WTC11 (cell line): ENCODE measurements around the gene MSI1. TPM values are rescaled to one million over a fixed set of nuclear protein-coding genes. Genes with fewer than 3 reads are reported as not detected.

Experiments
- ATAC-seq: fragments of 200-7000 bp; cut with Tn5 transposase; 2 replicates; pipeline ENCODE4 v1.10.0; 2021; ENCODE audit warnings: mild to moderate bottlenecking, moderate library complexity
- CTCF ChIA-PET: fragments of 300-600 bp; sonication (Branson Sonifier 250); formaldehyde crosslinking; loops from one replicate; lab custom pipeline; 2021; ENCODE audit warnings: antibody characterized with exemption; lab: Charles Lee
- POLR2A ChIA-PET: fragments of 350-600 bp; sonication (Branson Sonifier 250); formaldehyde crosslinking; loops from one replicate; lab custom pipeline; 2021; ENCODE audit warnings: antibody characterized with exemption; lab: Charles Lee
- DNase-seq: peaks from one replicate; pipeline ENCODE4 v3.0.0; 2021; ENCODE audit warnings: low spot score
- H3K27ac Mint-ChIP-seq: 2 replicates; pipeline ENCODE4 v1.8.0; 2021; ENCODE audit warnings: mixed read lengths
- H3K27me3 Mint-ChIP-seq: 2 replicates; pipeline ENCODE4 v1.8.0; 2021; ENCODE audit warnings: low read depth, mild to moderate bottlenecking, moderate library complexity, mixed read lengths
- H3K36me3 Mint-ChIP-seq: 2 replicates; pipeline ENCODE4 v1.8.0; 2021; ENCODE audit warnings: mixed read lengths
- H3K4me1 Mint-ChIP-seq: 2 replicates; pipeline ENCODE4 v1.8.0; 2022; ENCODE audit warnings: mixed read lengths
- H3K4me3 Mint-ChIP-seq: 2 replicates; pipeline ENCODE4 v1.8.0; 2021; ENCODE audit warnings: mild to moderate bottlenecking, moderate library complexity, mixed read lengths
- H3K9me3 Mint-ChIP-seq: 2 replicates; pipeline ENCODE4 v1.8.0; 2021; ENCODE audit warnings: mixed read lengths
- CREB1 ChIP-seq: sonication (generic); formaldehyde crosslinking; IDR thresholded peaks from 2 replicates; pipeline ENCODE4 v1.8.0; 2023; ENCODE audit warnings: mild to moderate bottlenecking, missing genetic modification reagents
- CREM ChIP-seq: sonication (generic); formaldehyde crosslinking; IDR thresholded peaks from 2 replicates; pipeline ENCODE4 v1.8.1; 2022; ENCODE audit warnings: mild to moderate bottlenecking, missing genetic modification reagents, moderate library complexity
- ELF4 ChIP-seq: sonication (generic); formaldehyde crosslinking; IDR thresholded peaks from 2 replicates; pipeline ENCODE4 v1.8.1; 2022; ENCODE audit warnings: low read depth, mild to moderate bottlenecking, moderate library complexity, missing genetic modification reagents
- ESRRA ChIP-seq: sonication (generic); formaldehyde crosslinking; IDR thresholded peaks from 2 replicates; pipeline ENCODE4 v1.8.1; 2022; ENCODE audit warnings: mild to moderate bottlenecking, missing genetic modification reagents, borderline replicate concordance
- ETV6 ChIP-seq: sonication (generic); formaldehyde crosslinking; IDR thresholded peaks from 2 replicates; pipeline ENCODE4 v1.8.1; 2022; ENCODE audit warnings: mild to moderate bottlenecking, missing genetic modification reagents
- FOXK1 ChIP-seq: sonication (generic); formaldehyde crosslinking; IDR thresholded peaks from 2 replicates; pipeline ENCODE4 v1.8.0; 2022; ENCODE audit warnings: mild to moderate bottlenecking, moderate library complexity, missing genetic modification reagents
- FOXP4 ChIP-seq: sonication (generic); formaldehyde crosslinking; IDR thresholded peaks from 2 replicates; pipeline ENCODE4 v1.8.0; 2022; ENCODE audit warnings: mild to moderate bottlenecking, missing genetic modification reagents
- GABPB1 ChIP-seq: sonication (generic); formaldehyde crosslinking; IDR thresholded peaks from 2 replicates; pipeline ENCODE4 v1.8.1; 2023; ENCODE audit warnings: mild to moderate bottlenecking, missing genetic modification reagents
- GTF2I ChIP-seq: fragments of 250-450 bp; sonication (Bioruptor Pico); conservative IDR thresholded peaks from 2 replicates; pipeline ENCODE4 v1.4.0; 2021; ENCODE audit warnings: mild to moderate bottlenecking
- MAX ChIP-seq: sonication (generic); formaldehyde crosslinking; IDR thresholded peaks from 2 replicates; pipeline ENCODE4 v1.8.0; 2022; ENCODE audit warnings: mild to moderate bottlenecking, missing genetic modification reagents
- SOX15 ChIP-seq: fragments of 250-450 bp; sonication (Bioruptor Pico); IDR thresholded peaks from 2 replicates; pipeline ENCODE4 v1.9.0; 2021; ENCODE audit warnings: mild to moderate bottlenecking
- SP1 ChIP-seq: sonication (generic); formaldehyde crosslinking; conservative IDR thresholded peaks from 2 replicates; pipeline ENCODE4 v1.8.1; 2022; ENCODE audit warnings: missing genetic modification reagents
- TP53 ChIP-seq: sonication (generic); formaldehyde crosslinking; IDR thresholded peaks from 2 replicates; pipeline ENCODE4 v1.8.1; 2023; ENCODE audit warnings: mild to moderate bottlenecking, missing genetic modification reagents
- ZNF232 ChIP-seq: sonication (generic); formaldehyde crosslinking; IDR thresholded peaks from 2 replicates; pipeline ENCODE4 v1.8.0; 2022; ENCODE audit warnings: mild to moderate bottlenecking, missing genetic modification reagents
- ZNF281 ChIP-seq: sonication (generic); formaldehyde crosslinking; IDR thresholded peaks from 2 replicates; pipeline ENCODE4 v1.8.0; 2023; ENCODE audit warnings: mild to moderate bottlenecking, missing genetic modification reagents
- ZNF317 ChIP-seq: sonication (generic); formaldehyde crosslinking; IDR thresholded peaks from 2 replicates; pipeline ENCODE4 v1.8.1; 2023; ENCODE audit warnings: low read depth, mild to moderate bottlenecking, moderate library complexity, missing genetic modification reagents, borderline replicate concordance
- total RNA-seq: library from RNA; stranded (reverse); gene quantifications from 3 replicates; pipeline ENCODE4 v1.2.3, GENCODE V29; 2021
- TF ChIP-seq, protein P1 (sequence below): fragments of 250-450 bp; sonication (Bioruptor Pico); IDR thresholded peaks from 2 replicates; pipeline ENCODE4 v1.9.0; 2021; ENCODE audit warnings: mild to moderate bottlenecking, borderline replicate concordance

The MSI1 gene
- total RNA-seq, 1 experiment from 2014 or later = 71.5 TPM

DNA sequence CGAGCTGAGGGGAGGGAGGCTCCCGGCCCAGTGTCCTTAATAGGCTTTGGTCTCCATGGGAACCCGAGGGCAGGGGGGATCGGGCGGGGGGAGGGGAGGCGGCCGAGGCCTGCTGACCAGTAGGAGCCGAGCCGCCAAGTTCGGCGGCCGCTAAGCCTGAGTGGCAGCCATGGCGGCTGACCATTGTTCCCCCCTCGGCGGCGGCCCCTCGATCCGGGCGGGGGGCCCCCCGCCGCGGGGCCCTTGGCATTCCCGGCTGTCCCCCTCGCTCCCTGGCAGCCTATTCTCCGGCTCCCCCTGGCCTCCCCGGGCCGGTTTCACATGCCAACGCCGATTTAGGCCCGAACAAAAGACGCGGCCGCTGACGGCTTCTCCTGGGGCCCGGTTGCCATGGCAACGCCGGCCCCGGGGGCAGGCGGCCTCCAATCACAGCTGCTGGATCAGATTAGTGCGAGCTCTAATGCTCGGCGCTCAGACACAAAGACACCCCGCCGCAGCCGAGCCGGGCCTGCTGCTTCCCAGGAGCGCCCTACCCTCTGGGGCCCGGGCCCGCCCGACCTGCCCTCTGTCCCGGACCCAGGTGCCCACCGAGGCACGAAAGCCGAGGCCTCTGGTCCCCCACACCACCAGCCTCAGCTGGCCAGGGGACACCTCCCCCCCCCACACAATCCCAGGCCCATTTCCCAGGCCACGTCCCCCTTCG is 7.3 kb downstream of the MSI1 start:
- DNase-seq (peak; percentile 93), ATAC-seq (peak; percentile 80)
- H3K4me1 Mint-ChIP-seq = peaks cover 62% of the 10 kb centered on the region
- no peaks in the 10 kb centered on the region for H3K27me3 Mint-ChIP-seq
- peak overlapping the region; percentile 71 for H3K4me3 Mint-ChIP-seq
- H3K27ac Mint-ChIP-seq = peak overlapping the region; percentile 82
- ChIA-PET CTCF (interaction anchor here (0.5 to 2.9 kb wide), 17 partner anchors 8 to 712 kb away, joined by 3 to 28 read pairs (median 4); partner anchors contain the start of genes COX6A1, PLA2G1B and SIRT4), POLR2A (interaction anchor here (0.5 to 1.5 kb wide), 7 partner anchors 9 to 76 kb away, joined by 3 to 8 read pairs (median 4); partner anchors contain the start of gene COX6A1)
- peaks cover 31% of the 10 kb centered on the region for H3K36me3 Mint-ChIP-seq
- H3K9me3 Mint-ChIP-seq = no peaks in the 10 kb centered on the region
- no peak for TF ChIP-seq CREB1 (CRISPR knock-in tag)
- peak; percentile 73 for TF ChIP-seq ETV6 (CRISPR knock-in tag)
- TF ChIP-seq MAX (CRISPR knock-in tag) = peak; percentile 33; the same call in 1 of the 2 replicates
- TF ChIP-seq GTF2I (CRISPR knock-in tag) = no peak
- no peak for TF ChIP-seq SOX15 (CRISPR knock-in tag)
- 0 out of 2 replicates have a peak, but pooled peaks have one; percentile 19 for TF ChIP-seq ZNF281 (CRISPR knock-in tag)
- no peak for TF ChIP-seq ESRRA (CRISPR knock-in tag)
- no peak for TF ChIP-seq FOXP4
- peak; percentile 41; the same call in 1 of the 2 replicates for TF ChIP-seq FOXK1 (CRISPR knock-in tag)
- TF ChIP-seq, protein P1, sequence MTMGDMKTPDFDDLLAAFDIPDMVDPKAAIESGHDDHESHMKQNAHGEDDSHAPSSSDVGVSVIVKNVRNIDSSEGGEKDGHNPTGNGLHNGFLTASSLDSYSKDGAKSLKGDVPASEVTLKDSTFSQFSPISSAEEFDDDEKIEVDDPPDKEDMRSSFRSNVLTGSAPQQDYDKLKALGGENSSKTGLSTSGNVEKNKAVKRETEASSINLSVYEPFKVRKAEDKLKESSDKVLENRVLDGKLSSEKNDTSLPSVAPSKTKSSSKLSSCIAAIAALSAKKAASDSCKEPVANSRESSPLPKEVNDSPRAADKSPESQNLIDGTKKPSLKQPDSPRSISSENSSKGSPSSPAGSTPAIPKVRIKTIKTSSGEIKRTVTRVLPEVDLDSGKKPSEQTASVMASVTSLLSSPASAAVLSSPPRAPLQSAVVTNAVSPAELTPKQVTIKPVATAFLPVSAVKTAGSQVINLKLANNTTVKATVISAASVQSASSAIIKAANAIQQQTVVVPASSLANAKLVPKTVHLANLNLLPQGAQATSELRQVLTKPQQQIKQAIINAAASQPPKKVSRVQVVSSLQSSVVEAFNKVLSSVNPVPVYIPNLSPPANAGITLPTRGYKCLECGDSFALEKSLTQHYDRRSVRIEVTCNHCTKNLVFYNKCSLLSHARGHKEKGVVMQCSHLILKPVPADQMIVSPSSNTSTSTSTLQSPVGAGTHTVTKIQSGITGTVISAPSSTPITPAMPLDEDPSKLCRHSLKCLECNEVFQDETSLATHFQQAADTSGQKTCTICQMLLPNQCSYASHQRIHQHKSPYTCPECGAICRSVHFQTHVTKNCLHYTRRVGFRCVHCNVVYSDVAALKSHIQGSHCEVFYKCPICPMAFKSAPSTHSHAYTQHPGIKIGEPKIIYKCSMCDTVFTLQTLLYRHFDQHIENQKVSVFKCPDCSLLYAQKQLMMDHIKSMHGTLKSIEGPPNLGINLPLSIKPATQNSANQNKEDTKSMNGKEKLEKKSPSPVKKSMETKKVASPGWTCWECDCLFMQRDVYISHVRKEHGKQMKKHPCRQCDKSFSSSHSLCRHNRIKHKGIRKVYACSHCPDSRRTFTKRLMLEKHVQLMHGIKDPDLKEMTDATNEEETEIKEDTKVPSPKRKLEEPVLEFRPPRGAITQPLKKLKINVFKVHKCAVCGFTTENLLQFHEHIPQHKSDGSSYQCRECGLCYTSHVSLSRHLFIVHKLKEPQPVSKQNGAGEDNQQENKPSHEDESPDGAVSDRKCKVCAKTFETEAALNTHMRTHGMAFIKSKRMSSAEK (CRISPR knock-in tag) = no peak
- TF ChIP-seq CREM (CRISPR knock-in tag) = peak; percentile 42; the same call in 1 of the 2 replicates
- peak; percentile 44; the same call in 1 of the 2 replicates for TF ChIP-seq SP1 (CRISPR knock-in tag)
- no peak for TF ChIP-seq ELF4

- Mint-ChIP-seq H3K36me3 (peaks cover 34% of the 10 kb centered on the region), H3K4me3 (no peak overlapping the region), H3K27ac (peak overlapping the region; percentile 19), H3K9me3 (no peaks in the 10 kb centered on the region), H3K4me1 (peaks cover 48% of the 10 kb centered on the region), H3K27me3 (no peaks in the 10 kb centered on the region)
- ChIA-PET POLR2A (interaction anchor here (0.8 to 1.3 kb wide), 4 partner anchors 8 to 84 kb away, joined by 4 to 6 read pairs (median 4); no protein-coding TSS in a partner anchor), CTCF (interaction anchor here (0.7 to 3.7 kb wide), 12 partner anchors 8 to 130 kb away, joined by 3 to 89 read pairs (median 4); partner anchors contain the start of gene COX6A1)
- TF ChIP-seq ZNF317 (CRISPR knock-in tag) = no peak
- no peak for TF ChIP-seq CREM (CRISPR knock-in tag)
- TF ChIP-seq TP53 = no peak
- TF ChIP-seq ZNF281 (CRISPR knock-in tag) = no peak
- no peak for TF ChIP-seq GABPB1
- TF ChIP-seq ZNF232 (CRISPR knock-in tag) = no peak
- ATAC-seq (no peak), DNase-seq (no peak)
These were observed 9.8 kb downstream of the MSI1 start for GRCh38 chr12:120359128-120359527.
